HCT116 (cell line): ENCODE measurements around the gene OR2A25. TPM values are rescaled to one million over a fixed set of nuclear protein-coding genes. Genes with fewer than 3 reads are reported as not detected.

Experiments
- ATAC-seq: fragments of 200-7000 bp; cut with Tn5 transposase; 2 replicates; pipeline ENCODE4 v1.9.1; 2020; ENCODE audit warnings: mild to moderate bottlenecking, moderate library complexity
- BruUV-seq: library from RNA; stranded (reverse); fragments of 400-500 nt; replicated peaks from 2 replicates; lab custom pipeline; 2021; lab: Mats Ljungman, UMichigan
- CTCF ChIA-PET: fragments of 300-600 bp; sonication (Branson Sonifier 250); formaldehyde crosslinking; loops from one replicate; lab custom pipeline; 2021; ENCODE audit warnings: antibody characterized with exemption; lab: Charles Lee
- POLR2A ChIA-PET: fragments of 300-600, 350-600 bp; sonication (Branson Sonifier 250); formaldehyde crosslinking; loops from one replicate; lab custom pipeline; 2021; ENCODE audit warnings: antibody characterized with exemption; lab: Charles Lee
- RAD21 ChIA-PET, 2 experiments: fragments of 300-600 bp; sonication (Branson Sonifier 250); formaldehyde crosslinking; loops; one replicate each; lab custom pipeline; 2023; ENCODE audit warnings: low total read pairs in 2 of 2; ENCODE audit not compliant: uncharacterized antibody in 2 of 2, unreplicated experiment in 2 of 2, low non-redundant PET in 1 of 2; lab: Charles Lee
- DNase-seq: peaks from one replicate; pipeline ENCODE4 v3.0.0-alpha.2; 2010; ENCODE audit warnings: low read depth, low spot score
- H2AFZ ChIP-seq: fragments of 200-600 bp; shearing (Covaris generic), sonication (generic); 2 replicates; pipeline ENCODE4 v1.6.1; 2017; ENCODE audit warnings: low read depth, mixed run types, mixed read lengths, antibody characterized with exemption, low read length; ENCODE audit not compliant: poor library complexity, severe bottlenecking
- H3K27ac ChIP-seq: 2 replicates; pipeline ENCODE4 v1.5.1; 2012; ENCODE audit warnings: low read depth, low read length
- H3K27me3 ChIP-seq: fragments of 200-600 bp; sonication (generic); 2 replicates; pipeline ENCODE4 v1.6.1; 2016; ENCODE audit warnings: mixed run types, low read length, mixed read lengths; ENCODE audit not compliant: insufficient read depth
- H3K36me3 ChIP-seq, 2 experiments: fragments of 200-500 bp in 1 of 2; fragments of 200-600 bp in 1 of 2; sonication (Bioruptor generic) in 1 of 2; sonication (generic) in 1 of 2; 2 replicates each; pipeline versions ENCODE4 v1.5.1 to v1.6.1; 2014 to 2016; ENCODE audit warnings: low read length in 2 of 2, inconsistent platforms in 1 of 2, mixed read lengths in 1 of 2, mixed run types in 1 of 2; ENCODE audit not compliant: insufficient read depth in 2 of 2, control insufficient read depth in 1 of 2
- H3K4me1 ChIP-seq, 2 experiments: fragments of 200-600 bp in 1 of 2; sonication (generic) in 1 of 2; 2 replicates each; pipeline versions ENCODE4 v1.5.1 to v1.6.1; 2012 to 2017; ENCODE audit warnings: low read length in 2 of 2, inconsistent platforms in 1 of 2, mild to moderate bottlenecking in 1 of 2, mixed read lengths in 1 of 2, mixed run types in 1 of 2, moderate library complexity in 1 of 2; ENCODE audit not compliant: insufficient read depth in 2 of 2, control insufficient read depth in 1 of 2
- H3K4me2 ChIP-seq: fragments of 200-600 bp; sonication (generic); 2 replicates; pipeline ENCODE4 v1.6.1; 2017; ENCODE audit warnings: mixed run types, low read length, mixed read lengths
- H3K4me3 ChIP-seq, 2 experiments: fragments of 200-600 bp in 1 of 2; sonication (generic) in 1 of 2; replicated peaks in 1 of 2; 2 replicates each; pipeline ENCODE4 v1.5.1; 2011 to 2016; ENCODE audit warnings: low read length in 2 of 2, control low read depth in 1 of 2, low read depth in 1 of 2, mild to moderate bottlenecking in 1 of 2, mixed read lengths in 1 of 2, mixed run types in 1 of 2
- H3K79me2 ChIP-seq: fragments of 200-600 bp; sonication (generic); 2 replicates; pipeline ENCODE4 v1.6.1; 2017; ENCODE audit warnings: mild to moderate bottlenecking, mixed run types, low read length, moderate library complexity, mixed read lengths; ENCODE audit not compliant: insufficient read depth
- H3K9ac ChIP-seq: fragments of 200-600 bp; sonication (generic); 2 replicates; pipeline ENCODE4 v1.6.1; 2016; ENCODE audit warnings: low read length, mixed read lengths
- H3K9me2 ChIP-seq: fragments of 200-600 bp; sonication (generic), shearing (Covaris generic); 2 replicates; pipeline ENCODE4 v1.6.1; 2017; ENCODE audit warnings: mixed run types, mild to moderate bottlenecking, moderate library complexity; ENCODE audit not compliant: insufficient read depth
- H3K9me3 ChIP-seq, 2 experiments: fragments of 200-500 bp in 1 of 2; fragments of 200-600 bp in 1 of 2; sonication (Bioruptor generic) in 1 of 2; sonication (generic) in 1 of 2; 2 replicates each; pipeline ENCODE4 v1.6.1; 2014 to 2017; ENCODE audit warnings: low read length in 2 of 2, mixed read lengths in 2 of 2, inconsistent platforms in 1 of 2, low read depth in 1 of 2, mild to moderate bottlenecking in 1 of 2, mixed run types in 1 of 2, moderate library complexity in 1 of 2; ENCODE audit not compliant: control insufficient read depth in 1 of 2, insufficient read depth in 1 of 2
- H4K20me1 ChIP-seq: fragments of 200-600 bp; sonication (generic), shearing (Covaris generic); 2 replicates; pipeline ENCODE4 v1.6.1; 2017; ENCODE audit warnings: mixed run types, mild to moderate bottlenecking, moderate library complexity; ENCODE audit not compliant: insufficient read depth
- ATF3 ChIP-seq: IDR thresholded peaks from 2 replicates; pipeline ENCODE4 v1.6.1; 2012
- CEBPB ChIP-seq: IDR thresholded peaks from 2 replicates; pipeline ENCODE4 v1.6.1; 2012; ENCODE audit warnings: low read depth
- CTCF ChIP-seq, 3 experiments: fragments of 200-600 bp in 1 of 3; sonication (generic) in 1 of 3; IDR thresholded peaks in 2 of 3; conservative IDR thresholded peaks in 1 of 3; 2 replicates each; pipeline ENCODE4 v1.5.1; 2012 to 2017; ENCODE audit warnings: low read depth in 2 of 3, low read length in 2 of 3, antibody characterized with exemption in 1 of 3, borderline replicate concordance in 1 of 3, control low read depth in 1 of 3, mild to moderate bottlenecking in 1 of 3, mixed read lengths in 1 of 3, mixed run types in 1 of 3, moderate library complexity in 1 of 3; ENCODE audit not compliant: insufficient read depth in 1 of 3
- EGR1 ChIP-seq: IDR thresholded peaks from 2 replicates; pipeline ENCODE4 v1.6.1; 2012; ENCODE audit warnings: low read depth
- MAX ChIP-seq: IDR thresholded peaks from 2 replicates; pipeline ENCODE4 v1.6.1; 2012
- RAD21 ChIP-seq: IDR thresholded peaks from 2 replicates; pipeline ENCODE4 v1.6.1; 2012; ENCODE audit warnings: low read depth, mild to moderate bottlenecking
- SIN3A ChIP-seq: IDR thresholded peaks from 2 replicates; pipeline ENCODE4 v1.6.1; 2012; ENCODE audit warnings: low read depth
- SRF ChIP-seq: IDR thresholded peaks from 2 replicates; pipeline ENCODE4 v1.6.1; 2012; ENCODE audit warnings: low read depth
- TCF7L2 ChIP-seq: IDR thresholded peaks from 2 replicates; pipeline ENCODE4 v1.7.0; 2011; ENCODE audit warnings: borderline replicate concordance, inconsistent platforms; ENCODE audit not compliant: insufficient read depth, insufficient read length; ENCODE audit errors: extremely low read depth
- ZNF274 ChIP-seq: fragments of 200-500 bp; sonication (Bioruptor generic); IDR thresholded peaks from 2 replicates; pipeline ENCODE4 v1.6.1; 2014; ENCODE audit warnings: mild to moderate bottlenecking, low read depth, low read length, inconsistent platforms
- intact Hi-C: fragments of 100-400 bp; cut with micrococcal nuclease; formaldehyde crosslinking; loops from 2 replicates; pipeline ENCODE4 v1.10.0; 2022
- total RNA-seq: library from RNA; stranded (reverse); gene quantifications from one replicate; pipeline ENCODE4 v1.2.1, GENCODE V29; 2021; ENCODE audit not compliant: unreplicated experiment

The OR2A25 gene
- total RNA-seq, 1 experiment from 2014 or later, result not detected

- intact Hi-C loops, result loop anchor here (5.0 to 10.0 kb wide), 2 partner anchors 100 to 122 kb away; partner anchors contain the start of gene TCAF1
- peak; percentile 28 for DNase-seq
- no peaks in the 10 kb centered on the region for H3K36me3 ChIP-seq
Observed at GRCh38 chr7:144027070-144027469, 42.5 kb upstream of the OR2A25 start.

More at GRCh38 chr7:144027070-144027469, 42.5 kb upstream of the OR2A25 start:
- no peak overlapping the region for H3K27ac ChIP-seq
- CTCF ChIA-PET, result interaction anchor here (1.3 to 1.8 kb wide), 2 partner anchors 101 to 290 kb away, joined by 5 to 8 read pairs; no protein-coding TSS in a partner anchor
- TF ChIP-seq MAX, result no peak
- no peak for TF ChIP-seq ZNF274
- TF ChIP-seq TCF7L2, result no peak
- peak; percentile 32 to 72 (median 59); a peak in 4 of 6 replicates for TF ChIP-seq CTCF (IDR thresholded peaks at IDR 0.05 in 2 of 3, conservative IDR thresholded peaks at IDR 0.05 in 1 of 3; ENCODE audit: borderline replicate concordance in 1 of 3, insufficient read depth in 1 of 3, low read depth in 2 of 3, low read length in 2 of 3)
- TF ChIP-seq SIN3A, result no peak
- TF ChIP-seq RAD21, result peak; percentile 85
- TF ChIP-seq ATF3, result no peak
- TF ChIP-seq EGR1, result no peak
- no peak for TF ChIP-seq CEBPB
- no peak for TF ChIP-seq SRF
- H3K9ac ChIP-seq, result no peak overlapping the region
- H3K9me3 ChIP-seq, result no peaks in the 10 kb centered on the region
- H3K4me3 ChIP-seq, result no peak overlapping the region
- RAD21 ChIA-PET, result no interaction called here
- H3K79me2 ChIP-seq, result no peaks in the 10 kb centered on the region
- H3K27me3 ChIP-seq, result no peaks in the 10 kb centered on the region
- BruUV-seq, result no TSS peak
- H4K20me1 ChIP-seq, result no peaks in the 10 kb centered on the region
- POLR2A ChIA-PET, result no interaction called here
- peaks cover 0 to 6% of the 10 kb centered on the region in 2 experiments; a peak in 2 of 4 replicates for H3K4me1 ChIP-seq
- H3K4me2 ChIP-seq, result no peak overlapping the region
- H3K9me2 ChIP-seq, result no peaks in the 10 kb centered on the region
- peak; percentile 70 for ATAC-seq
- peak overlapping the region; percentile 70 for H2AFZ ChIP-seq
